Epithelial cell of alveolus of lung (primary cell): ENCODE data around the gene CHML. TPM values are rescaled to one million over a fixed set of nuclear protein-coding genes. Genes with fewer than 3 reads are reported as not detected.

Experiments used
- total RNA-seq: library from RNA; depleted of rRNA; stranded (reverse); fragments of >200 nt; gene quantifications from 2 replicates; pipeline ENCODE4 v1.2.1, GENCODE V29; 2015

The CHML gene, protein sequence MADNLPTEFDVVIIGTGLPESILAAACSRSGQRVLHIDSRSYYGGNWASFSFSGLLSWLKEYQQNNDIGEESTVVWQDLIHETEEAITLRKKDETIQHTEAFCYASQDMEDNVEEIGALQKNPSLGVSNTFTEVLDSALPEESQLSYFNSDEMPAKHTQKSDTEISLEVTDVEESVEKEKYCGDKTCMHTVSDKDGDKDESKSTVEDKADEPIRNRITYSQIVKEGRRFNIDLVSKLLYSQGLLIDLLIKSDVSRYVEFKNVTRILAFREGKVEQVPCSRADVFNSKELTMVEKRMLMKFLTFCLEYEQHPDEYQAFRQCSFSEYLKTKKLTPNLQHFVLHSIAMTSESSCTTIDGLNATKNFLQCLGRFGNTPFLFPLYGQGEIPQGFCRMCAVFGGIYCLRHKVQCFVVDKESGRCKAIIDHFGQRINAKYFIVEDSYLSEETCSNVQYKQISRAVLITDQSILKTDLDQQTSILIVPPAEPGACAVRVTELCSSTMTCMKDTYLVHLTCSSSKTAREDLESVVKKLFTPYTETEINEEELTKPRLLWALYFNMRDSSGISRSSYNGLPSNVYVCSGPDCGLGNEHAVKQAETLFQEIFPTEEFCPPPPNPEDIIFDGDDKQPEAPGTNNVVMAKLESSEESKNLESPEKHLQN
- total RNA-seq, result 10.3 and 14.8 TPM in 2 replicates

DNA sequence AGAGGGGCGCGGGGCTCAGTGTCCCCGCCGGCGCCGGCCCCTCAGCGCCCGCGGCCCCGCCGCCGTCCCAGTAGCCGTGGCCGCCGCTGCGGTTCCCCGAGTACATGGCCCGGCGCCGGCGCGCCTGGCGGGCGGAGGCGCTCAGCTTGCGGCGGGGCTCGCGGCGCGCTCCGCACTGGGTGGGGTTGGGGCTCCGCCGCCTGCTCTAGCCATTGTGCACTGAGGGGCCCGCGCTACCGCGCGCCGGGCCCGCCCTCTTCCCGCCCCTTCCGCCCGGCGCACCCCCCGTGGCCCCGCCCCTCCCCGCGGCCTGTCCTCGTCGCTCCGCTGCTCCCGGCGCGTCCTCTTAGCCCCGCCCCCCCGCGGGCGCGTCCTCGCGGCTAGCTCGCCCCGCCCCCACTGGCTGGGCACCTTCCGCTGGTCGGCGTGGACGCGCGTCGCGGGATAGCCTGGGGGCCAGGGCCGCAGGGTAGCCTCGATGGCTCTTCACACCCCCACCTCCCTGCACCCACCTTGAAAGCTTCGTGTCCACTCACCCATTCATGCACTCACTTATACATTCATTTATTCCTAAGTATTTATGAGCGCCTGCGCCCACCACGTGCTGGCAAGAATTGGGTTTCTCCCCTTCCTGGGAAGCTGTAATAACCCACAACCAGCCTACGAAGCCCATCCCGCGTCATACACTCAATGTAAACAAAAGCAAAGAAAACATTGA lies at the start of gene CHML, which contains the start of gene OPN3:
Gene CHML, minus strand, starts transcription at position 221 of the 718 bp plus-strand sequence. CDS start 4,603 bp downstream, outside the sequence.
Gene OPN3, minus strand, starts transcription at position 221 of the 718 bp plus-strand sequence. Its CDS starts 115 bp downstream, at position 106.

DNA sequence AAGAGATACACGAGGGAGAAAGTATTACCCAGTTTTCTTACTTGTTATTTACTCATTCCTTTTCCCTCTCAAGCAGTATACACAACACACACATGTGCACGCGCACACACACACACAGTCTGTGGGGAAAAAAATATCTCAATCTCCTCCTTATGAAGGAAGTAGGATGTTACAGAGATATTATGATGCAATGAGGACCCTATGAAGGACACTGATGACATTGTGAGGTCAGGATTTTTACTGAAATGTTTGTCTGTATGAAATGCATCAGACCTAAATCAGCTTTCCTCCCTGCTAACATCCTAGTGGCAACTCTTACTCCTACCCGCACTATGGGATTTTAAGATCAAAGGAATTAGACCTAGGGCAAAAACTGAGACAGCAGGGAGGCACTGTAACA lies 11.8 kb upstream of the CHML start, which contains the start of gene WDR64:
Gene WDR64, plus strand, starts transcription at position 270 of the 400 bp plus-strand sequence. CDS start 204 bp downstream, outside the sequence.

Other genes with a start within 250 kb of the CHML start
- gene FH, start 120.6 kb downstream of the CHML start, total RNA-seq, result 65.2 and 95.3 TPM in 2 replicates
- gene KMO, start 108.0 kb downstream of the CHML start, total RNA-seq, result not detected in 2 replicates
- gene OPN3, start within 50 bp of the CHML start, total RNA-seq, result 13.6 and 16.9 TPM in 2 replicates
- not detected in 2 replicates for gene WDR64, start 11.9 kb upstream of the CHML start, total RNA-seq
- gene EXO1, start 207.8 kb upstream of the CHML start, total RNA-seq, result 5.6 and 8.7 TPM in 2 replicates